ENCODE measurements around the gene PAX1. TPM values are rescaled to one million over a fixed set of nuclear protein-coding genes. Genes with fewer than 3 reads are reported as not detected.

PAX1 gene
- total and polyA plus RNA-seq, 2 experiments from 2014 or later = 0.14 TPM; not detected in 1

GRCh38 chr20:21699216-21699508 lies 6.3 kb upstream of the PAX1 start (continued):
- TF ChIP-seq ETS1 (IDR thresholded peaks at IDR 0.05) (no peak), STAT1 (IDR thresholded peaks at IDR 0.05; ENCODE audit: unreplicated experiment) (no peak), EZH2 (IDR thresholded peaks at IDR 0.05; ENCODE audit: low read depth, unreplicated experiment) (no peak)

GRCh38 chr20:21701171-21701876 lies 4.1 kb upstream of the PAX1 start:
- TF ChIP-seq POLR2AphosphoS5 (IDR thresholded peaks at IDR 0.05; ENCODE audit: low read depth) = 0 out of 2 replicates have a peak, but pooled peaks have one; percentile 19
- no peak for TF ChIP-seq ZNF114 (CRISPR knock-in tag; IDR thresholded peaks at IDR 0.05)
- TF ChIP-seq EZH2 (IDR thresholded peaks at IDR 0.05; ENCODE audit: low read depth, unreplicated experiment) = peak; percentile 86
- TF ChIP-seq STAT1 (IDR thresholded peaks at IDR 0.05; ENCODE audit: unreplicated experiment) = no peak
- Histone ChIP-seq H3F3A (replicated peaks; ENCODE audit: low read depth) (peaks cover 10% of the 10 kb centered on the region; the same call in 1 of the 2 replicates), H4K20me1 (replicated peaks; ENCODE audit: insufficient read depth) (peaks cover 22% of the 10 kb centered on the region), H3K4me1 (ENCODE audit: insufficient read depth) (peaks cover 38% of the 10 kb centered on the region), H2AFZ (peak overlapping the region; percentile 19; the same call in 1 of the 2 replicates), H3K27me3 (ENCODE audit: insufficient read depth) (peaks cover 100% of the 10 kb centered on the region), H3K27ac (ENCODE audit: low read depth) (no peak overlapping the region), H3K9me2 (ENCODE audit: insufficient read depth) (no peaks in the 10 kb centered on the region), H3K4me3 (peak overlapping the region; percentile 39), H3K4me2 (peak overlapping the region; percentile 64), H3K79me2 (replicated peaks; ENCODE audit: insufficient read depth) (no peaks in the 10 kb centered on the region), H3K36me3 (ENCODE audit: insufficient read depth) (no peaks in the 10 kb centered on the region)
- Mint-ChIP-seq H3K36me3 (ENCODE audit: low read depth) (peaks cover 3% of the 10 kb centered on the region; the same call in 1 of the 3 replicates), H3K9me3 (no peaks in the 10 kb centered on the region; the same call in 1 of the 3 replicates), H3K4me1 (peaks cover 53% of the 10 kb centered on the region), H3K27me3 (ENCODE audit: insufficient read depth, low read depth, poor library complexity) (peaks cover 98% of the 10 kb centered on the region), H3K27ac (no peak overlapping the region), H3K4me3 (peak overlapping the region; percentile 59)
- ATAC-seq (peak; percentile 25), DNase-seq (ENCODE audit: low spot score) (peak; percentile 85)

- Mint-ChIP-seq H3K4me1 (peaks cover 57% of the 10 kb centered on the region), H3K4me3 (peak overlapping the region; percentile 60; the same call in 1 of the 3 replicates), H3K36me3 (ENCODE audit: low read depth) (peaks cover 3% of the 10 kb centered on the region; the same call in 1 of the 3 replicates), H3K27me3 (ENCODE audit: insufficient read depth, low read depth, poor library complexity) (peaks cover 98% of the 10 kb centered on the region), H3K27ac (no peak overlapping the region), H3K9me3 (no peaks in the 10 kb centered on the region; the same call in 1 of the 3 replicates)
- peak overlapping the region; percentile 92; the same call in 1 of the 2 replicates for H2AFZ ChIP-seq
- peaks cover 10% of the 10 kb centered on the region; the same call in 1 of the 2 replicates for H3F3A ChIP-seq (replicated peaks; ENCODE audit: low read depth)
- no peaks in the 10 kb centered on the region for H3K79me2 ChIP-seq (replicated peaks; ENCODE audit: insufficient read depth)
- DNase-seq (ENCODE audit: low spot score) (peak; percentile 52), ATAC-seq (peak; percentile 6)
- H3K4me1 ChIP-seq (ENCODE audit: insufficient read depth) = peaks cover 38% of the 10 kb centered on the region
- TF ChIP-seq EZH2 (IDR thresholded peaks at IDR 0.05; ENCODE audit: low read depth, unreplicated experiment) (peak; percentile 41), CREB1 (CRISPR knock-in tag; IDR thresholded peaks at IDR 0.05; ENCODE audit: low read depth) (no peak), EZH2phosphoT487 (IDR thresholded peaks at IDR 0.05; ENCODE audit: unreplicated experiment) (peak; percentile 42)
- H3K4me3 ChIP-seq = peak overlapping the region; percentile 39
- H3K27ac ChIP-seq (ENCODE audit: low read depth) = no peak overlapping the region
- peak overlapping the region; percentile 64 for H3K4me2 ChIP-seq
- H3K36me3 ChIP-seq (ENCODE audit: insufficient read depth) = no peaks in the 10 kb centered on the region
- H4K20me1 ChIP-seq (replicated peaks; ENCODE audit: insufficient read depth) = peaks cover 23% of the 10 kb centered on the region
- H3K9me2 ChIP-seq (ENCODE audit: insufficient read depth) = no peaks in the 10 kb centered on the region
- peaks cover 100% of the 10 kb centered on the region for H3K27me3 ChIP-seq (ENCODE audit: insufficient read depth)
Observed at GRCh38 chr20:21702016-21702415, 3.4 kb upstream of the PAX1 start.

All from GM23338 (cell line).